Transverse colon (tissue), 4 donors: ENCODE results near the gene SEPHS1.

Source experiments
- CTCF ChIP-seq, 5 experiments: fragments of 200-600 bp in 3 of 5; fragments of 450-650 bp in 2 of 5; sonication (generic) in 3 of 5; IDR thresholded peaks; 1 replicate in 2 of 5; 2 replicates in 3 of 5; pipeline ENCODE4 v1.5.1; 2016 to 2017; ENCODE audit warnings: antibody characterized with exemption in 5 of 5, inconsistent platforms in 3 of 5, mild to moderate bottlenecking in 2 of 5, moderate library complexity in 1 of 5
- POLR2A ChIP-seq: fragments of 450-650 bp; IDR thresholded peaks from one replicate; pipeline ENCODE4 v1.6.1; 2016; ENCODE audit warnings: antibody characterized with exemption, mild to moderate bottlenecking, moderate library complexity
- POLR2AphosphoS5 ChIP-seq, 3 donors: sonication (generic); formaldehyde crosslinking; IDR thresholded peaks; one replicate each; pipeline ENCODE4 v1.6.1; 2016; ENCODE audit warnings: antibody characterized with exemption in 3 of 3

- TF ChIP-seq CTCF (IDR thresholded peaks at IDR 0.05), result no peak
- TF ChIP-seq POLR2AphosphoS5 (IDR thresholded peaks at IDR 0.05), result no peak
- no peak for TF ChIP-seq POLR2A
Measured at GRCh38 chr10:13321576-13321975, 26.5 kb downstream of the SEPHS1 start.
